ENCODE measurements around the gene CNPY4.

The CNPY4 gene

GRCh38 chr7:100171840-100172239, 52.4 kb downstream of the CNPY4 start:
- no peak overlapping the region for H3K4me3 ChIP-seq (replicated peaks in 1 of 2; ENCODE audit: low read depth in 2 of 2, low read length in 2 of 2)
- DNase-seq (ENCODE audit: low read depth in 2 of 2), result no peak

GRCh38 chr7:100173806-100174495, 54.5 kb downstream of the CNPY4 start:
- H3K4me3 ChIP-seq (replicated peaks in 1 of 2; ENCODE audit: low read depth in 2 of 2, low read length in 2 of 2), result no peak overlapping the region
- DNase-seq (ENCODE audit: low read depth in 2 of 2), result no peak
- no peak for TF ChIP-seq CTCF (IDR thresholded peaks at IDR 0.05; ENCODE audit: low read depth, low read length)

More at GRCh38 chr7:100171840-100172239, 52.4 kb downstream of the CNPY4 start:
- TF ChIP-seq CTCF (IDR thresholded peaks at IDR 0.05; ENCODE audit: low read depth, low read length), result no peak

- DNase-seq (ENCODE audit: low read depth in 2 of 2), result no peak
- no peak overlapping the region for H3K4me3 ChIP-seq (replicated peaks in 1 of 2; ENCODE audit: low read depth in 2 of 2, low read length in 2 of 2)
- no peak for TF ChIP-seq CTCF (IDR thresholded peaks at IDR 0.05; ENCODE audit: low read depth, low read length)
Observed at GRCh38 chr7:100174582-100174981, 55.1 kb downstream of the CNPY4 start.
